ENCODE data around the gene PRADC1. TPM values are rescaled to one million over a fixed set of nuclear protein-coding genes. Genes with fewer than 3 reads are reported as not detected.
"Not testable (repeated sequence)": the region's sequence is repeated elsewhere in the genome, so short reads cannot be mapped to it uniquely, and the experiment has no call there.

The PRADC1 gene
- 10 to 100 TPM; 27.0 to 34.9 (median 34.3) TPM for polyA plus RNA-seq

- no peak within 1 kb of the TSS for H3K27ac ChIP-seq (ENCODE audit: low read depth, low read length)
- WGBS, 3 donors, result 0% methylated on average over 65 to 67 of the region's 67 CpGs
Observed at GRCh38 chr2:73233154-73233931, at the start of gene PRADC1. Gene PRADC1, minus strand, starts transcription at chr2:73233239. Its CDS starts 79 bp downstream, at chr2:73233160.

GRCh38 chr2:73281244-73281643 lies 48.2 kb upstream of the PRADC1 start:
- H3K27ac ChIP-seq (ENCODE audit: low read depth, low read length), result no peak overlapping the region

GRCh38 chr2:73279852-73280251 lies 46.8 kb upstream of the PRADC1 start:
- WGBS, 3 donors, result 83% methylated on average over 9 of the region's 9 CpGs
- no peak overlapping the region for H3K27ac ChIP-seq (ENCODE audit: low read depth, low read length)

- WGBS, 3 donors, result 76 to 100% (median 82%) methylated on average over 1 of the region's 1 CpG
Observed at GRCh38 chr2:73272270-73272669, 39.2 kb upstream of the PRADC1 start.

GRCh38 chr2:73269686-73270465 lies 36.8 kb upstream of the PRADC1 start:
- 24 to 36% (median 33%) methylated on average over 14 to 22 of the region's 22 CpGs for WGBS, 3 donors
- no peak overlapping the region for H3K27ac ChIP-seq (ENCODE audit: low read depth, low read length)

More at GRCh38 chr2:73272270-73272669, 39.2 kb upstream of the PRADC1 start:
- H3K27ac ChIP-seq (ENCODE audit: low read depth, low read length), result no peak overlapping the region

- WGBS, 3 donors, result 13 to 21% (median 17%) methylated on average over 80 to 113 of the region's 113 CpGs
- no peak overlapping the region for H3K27ac ChIP-seq (ENCODE audit: low read depth, low read length)
Observed at GRCh38 chr2:73268830-73269685, 36.0 kb upstream of the PRADC1 start.

GRCh38 chr2:73268366-73268829 lies 35.4 kb upstream of the PRADC1 start:
- 30 to 58% (median 54%) methylated on average over 14 of the region's 14 CpGs for WGBS, 3 donors
- H3K27ac ChIP-seq (ENCODE audit: low read depth, low read length), result no peak overlapping the region

GRCh38 chr2:73267008-73267407 lies 34.0 kb upstream of the PRADC1 start:
- 94 to 98% (median 97%) methylated on average over 4 of the region's 4 CpGs for WGBS, 3 donors
- no peak overlapping the region for H3K27ac ChIP-seq (ENCODE audit: low read depth, low read length)

- no peak overlapping the region for H3K27ac ChIP-seq (ENCODE audit: low read depth, low read length)
- 90 to 92% (median 92%) methylated on average over 21 to 26 of the region's 26 CpGs for WGBS, 3 donors
Observed at GRCh38 chr2:73266061-73266901, 33.2 kb upstream of the PRADC1 start.

- H3K27ac ChIP-seq (ENCODE audit: low read depth, low read length), result no peak overlapping the region
- WGBS, 3 donors, result 90 to 96% (median 93%) methylated on average over 24 to 28 of the region's 28 CpGs
Observed at GRCh38 chr2:73265298-73266060, 32.4 kb upstream of the PRADC1 start.

GRCh38 chr2:73264783-73265182 lies 31.7 kb upstream of the PRADC1 start:
- WGBS, 3 donors, result 82 to 88% (median 83%) methylated on average over 4 of the region's 4 CpGs
- no peak overlapping the region for H3K27ac ChIP-seq (ENCODE audit: low read depth, low read length)

GRCh38 chr2:73264332-73264606 lies 31.2 kb upstream of the PRADC1 start:
- WGBS, 3 donors, result 90 to 93% (median 91%) methylated on average over 15 of the region's 15 CpGs
- H3K27ac ChIP-seq (ENCODE audit: low read depth, low read length), result no peak overlapping the region

- WGBS, 3 donors, result 92 to 93% (median 93%) methylated on average over 16 of the region's 16 CpGs
Observed at GRCh38 chr2:73263540-73264331, 30.7 kb upstream of the PRADC1 start.

GRCh38 chr2:73262691-73263429 lies 29.8 kb upstream of the PRADC1 start:
- 88 to 94% (median 92%) methylated on average over 18 of the region's 18 CpGs for WGBS, 3 donors
- not testable (repeated sequence) for H3K27ac ChIP-seq (ENCODE audit: low read depth, low read length)

More at GRCh38 chr2:73263540-73264331, 30.7 kb upstream of the PRADC1 start:
- no peak overlapping the region for H3K27ac ChIP-seq (ENCODE audit: low read depth, low read length)

- H3K27ac ChIP-seq (ENCODE audit: low read depth, low read length), result no peak overlapping the region
- 88 to 94% (median 91%) methylated on average over 4 of the region's 4 CpGs for WGBS, 3 donors
Observed at GRCh38 chr2:73262108-73262651, 29.1 kb upstream of the PRADC1 start.
